ENCODE results near the gene ZNF540.

Gene ZNF540

GRCh38 chr19:37572203-37572602, 22.5 kb upstream of the ZNF540 start:
- no peak overlapping the region for H3K27ac ChIP-seq
- TF ChIP-seq CTCF (IDR thresholded peaks at IDR 0.05; ENCODE audit: low read depth, low read length): no peak
- peaks cover 11% of the 10 kb centered on the region for H3K9me3 ChIP-seq (ENCODE audit: severe bottlenecking)

GRCh38 chr19:37583340-37583739, 11.3 kb upstream of the ZNF540 start:
- Histone ChIP-seq H3K27me3 (ENCODE audit: insufficient read depth, low read depth, severe bottlenecking) (no peaks in the 10 kb centered on the region), H3K36me3 (peaks cover 57% of the 10 kb centered on the region), H3K4me3 (ENCODE audit: low read depth, low read length) (no peak overlapping the region), H3K27ac (no peak overlapping the region; the same call in 1 of the 2 replicates), H3K9me3 (ENCODE audit: severe bottlenecking) (no peaks in the 10 kb centered on the region)
- peak; percentile 60 for TF ChIP-seq CTCF (IDR thresholded peaks at IDR 0.05; ENCODE audit: low read depth, low read length)
- peak; percentile 18 for DNase-seq

More at GRCh38 chr19:37572203-37572602, 22.5 kb upstream of the ZNF540 start:
- no peak overlapping the region for H3K4me3 ChIP-seq (ENCODE audit: low read depth, low read length)
- DNase-seq: no peak
- H3K27me3 ChIP-seq (ENCODE audit: insufficient read depth, low read depth, severe bottlenecking): no peaks in the 10 kb centered on the region
- H3K36me3 ChIP-seq: peaks cover 40% of the 10 kb centered on the region

GRCh38 chr19:37593996-37594303, 726 bp upstream of the ZNF540 start:
- Histone ChIP-seq H3K27me3 (ENCODE audit: insufficient read depth, low read depth, severe bottlenecking) (no peaks in the 10 kb centered on the region), H3K9me3 (ENCODE audit: severe bottlenecking) (no peaks in the 10 kb centered on the region), H3K27ac (peak overlapping the region; percentile 84), H3K36me3 (no peaks in the 10 kb centered on the region), H3K4me3 (ENCODE audit: low read depth, low read length) (peak overlapping the region; percentile 72)
- no peak for TF ChIP-seq CTCF (IDR thresholded peaks at IDR 0.05; ENCODE audit: low read depth, low read length)
- DNase-seq: no peak

GRCh38 chr19:37594982-37595382, 306 bp downstream of the ZNF540 start:
- H3K27ac ChIP-seq: peak overlapping the region; percentile 27
- DNase-seq: peak; percentile 47
- no peaks in the 10 kb centered on the region for H3K27me3 ChIP-seq (ENCODE audit: insufficient read depth, low read depth, severe bottlenecking)
- peak overlapping the region; percentile 72 for H3K4me3 ChIP-seq (ENCODE audit: low read depth, low read length)
- H3K36me3 ChIP-seq: peaks cover 6% of the 10 kb centered on the region
- no peaks in the 10 kb centered on the region for H3K9me3 ChIP-seq (ENCODE audit: severe bottlenecking)
- TF ChIP-seq CTCF (IDR thresholded peaks at IDR 0.05; ENCODE audit: low read depth, low read length): no peak

- no peak for TF ChIP-seq CTCF (IDR thresholded peaks at IDR 0.05; ENCODE audit: low read depth, low read length)
- no peak for DNase-seq
- Histone ChIP-seq H3K4me3 (ENCODE audit: low read depth, low read length) (no peak overlapping the region), H3K27me3 (ENCODE audit: insufficient read depth, low read depth, severe bottlenecking) (no peaks in the 10 kb centered on the region), H3K9me3 (ENCODE audit: severe bottlenecking) (peaks cover 17% of the 10 kb centered on the region), H3K36me3 (peaks cover 33% of the 10 kb centered on the region), H3K27ac (no peak overlapping the region)
Measured at GRCh38 chr19:37635076-37636056, 40.7 kb downstream of the ZNF540 start.
